Measurements from ENCODE around the gene TEX12.
A peak's percentile ranks its signal among the peaks of the same experiment; 100 is the strongest.

The TEX12 gene, protein sequence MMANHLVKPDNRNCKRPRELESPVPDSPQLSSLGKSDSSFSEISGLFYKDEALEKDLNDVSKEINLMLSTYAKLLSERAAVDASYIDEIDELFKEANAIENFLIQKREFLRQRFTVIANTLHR

DNA sequence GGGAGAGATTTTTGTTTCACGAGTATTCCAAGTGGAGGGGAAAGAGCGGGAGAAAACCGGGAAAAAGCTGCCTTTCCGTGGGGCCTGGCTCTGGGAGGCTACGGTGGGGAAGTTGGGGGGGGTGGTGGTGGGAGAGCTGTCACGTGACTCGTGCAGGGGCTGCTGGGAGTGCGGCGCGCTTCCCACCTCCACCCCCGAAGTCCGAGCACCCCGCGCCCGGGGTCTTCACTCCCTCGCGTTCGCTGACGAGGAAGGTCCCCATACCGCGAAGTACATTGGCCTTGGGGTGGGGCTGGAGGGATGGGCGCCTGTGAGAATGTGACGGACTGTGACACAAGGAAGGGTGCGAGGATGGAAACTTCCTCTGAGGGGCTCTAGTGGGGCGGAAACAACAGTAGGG is at the start of gene TEX12:
TEX12 (plus strand) TSS at position 228 of the 400 bp plus-strand sequence. CDS start 1,897 bp downstream, outside the sequence.
- DNase-seq (ENCODE audit: low read depth in 2 of 2) = no peak
- TF ChIP-seq, protein P1, sequence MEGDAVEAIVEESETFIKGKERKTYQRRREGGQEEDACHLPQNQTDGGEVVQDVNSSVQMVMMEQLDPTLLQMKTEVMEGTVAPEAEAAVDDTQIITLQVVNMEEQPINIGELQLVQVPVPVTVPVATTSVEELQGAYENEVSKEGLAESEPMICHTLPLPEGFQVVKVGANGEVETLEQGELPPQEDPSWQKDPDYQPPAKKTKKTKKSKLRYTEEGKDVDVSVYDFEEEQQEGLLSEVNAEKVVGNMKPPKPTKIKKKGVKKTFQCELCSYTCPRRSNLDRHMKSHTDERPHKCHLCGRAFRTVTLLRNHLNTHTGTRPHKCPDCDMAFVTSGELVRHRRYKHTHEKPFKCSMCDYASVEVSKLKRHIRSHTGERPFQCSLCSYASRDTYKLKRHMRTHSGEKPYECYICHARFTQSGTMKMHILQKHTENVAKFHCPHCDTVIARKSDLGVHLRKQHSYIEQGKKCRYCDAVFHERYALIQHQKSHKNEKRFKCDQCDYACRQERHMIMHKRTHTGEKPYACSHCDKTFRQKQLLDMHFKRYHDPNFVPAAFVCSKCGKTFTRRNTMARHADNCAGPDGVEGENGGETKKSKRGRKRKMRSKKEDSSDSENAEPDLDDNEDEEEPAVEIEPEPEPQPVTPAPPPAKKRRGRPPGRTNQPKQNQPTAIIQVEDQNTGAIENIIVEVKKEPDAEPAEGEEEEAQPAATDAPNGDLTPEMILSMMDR (IDR thresholded peaks at IDR 0.05; ENCODE audit: low read depth, low read length) = no peak

DNA sequence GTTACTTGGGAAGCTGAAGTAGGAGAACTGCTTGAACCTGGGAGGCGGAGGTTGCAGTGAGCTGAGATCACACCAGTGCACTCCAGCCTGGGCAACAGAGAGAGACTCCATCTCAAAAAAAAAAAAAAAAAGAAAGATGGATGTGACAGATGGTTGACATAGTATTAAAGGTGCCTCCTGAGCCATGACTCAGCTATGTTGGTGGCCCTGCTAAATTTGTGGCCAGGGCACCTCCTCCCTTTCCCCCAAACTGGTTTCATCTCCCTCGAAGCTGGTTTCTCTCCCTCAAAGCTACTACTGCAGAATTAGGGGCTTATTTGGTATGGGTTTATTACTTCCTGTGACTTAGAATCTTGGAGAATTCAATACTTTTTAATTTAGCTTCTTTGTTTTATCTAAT is 49.0 kb upstream of the TEX12 start:
- no peak overlapping the region for H3K4me3 ChIP-seq (replicated peaks in 1 of 2; ENCODE audit: low read depth in 2 of 2, low read length in 2 of 2)
- no peak for DNase-seq (ENCODE audit: low read depth in 2 of 2)
- TF ChIP-seq, protein P1 (IDR thresholded peaks at IDR 0.05; ENCODE audit: low read depth, low read length) = no peak

More for the DNA sequence above, at the start of gene TEX12:
- no peak within 1 kb of the TSS for H3K4me3 ChIP-seq (replicated peaks in 1 of 2; ENCODE audit: low read depth in 2 of 2, low read length in 2 of 2)

DNA sequence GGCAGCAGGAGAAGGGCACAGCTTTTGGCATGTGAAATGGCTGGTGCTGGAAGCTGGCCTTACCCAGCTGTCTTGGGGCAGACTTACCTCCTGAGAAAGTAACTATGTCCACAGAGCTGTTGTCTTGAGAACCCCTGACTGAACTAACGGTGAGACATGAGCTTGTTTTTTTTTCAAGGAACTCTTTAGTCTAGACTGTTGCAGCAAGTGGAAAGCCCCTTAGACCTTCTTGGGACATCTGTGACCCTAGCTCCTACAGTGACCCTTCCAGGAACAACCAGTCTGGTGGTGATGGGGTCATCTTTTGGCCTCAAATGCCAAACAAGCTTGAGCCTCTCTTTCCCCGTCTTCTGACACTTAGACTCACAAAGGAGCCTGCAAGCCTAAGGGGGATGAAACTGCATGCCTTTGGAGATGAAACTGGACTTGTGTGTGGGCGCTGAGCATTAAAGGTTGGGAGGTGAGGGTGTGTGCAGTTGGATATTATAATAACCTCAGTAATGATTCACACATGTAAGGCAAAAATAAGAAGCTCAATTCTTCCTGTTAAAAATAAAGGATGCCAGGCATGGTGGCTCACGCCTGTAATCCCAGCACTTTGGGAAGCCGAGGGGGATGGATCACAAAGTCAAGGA is 45.1 kb upstream of the TEX12 start:
- no peak for DNase-seq (ENCODE audit: low read depth in 2 of 2)
- no peak overlapping the region for H3K4me3 ChIP-seq (replicated peaks in 1 of 2; ENCODE audit: low read depth in 2 of 2, low read length in 2 of 2)
- TF ChIP-seq, protein P1 (IDR thresholded peaks at IDR 0.05; ENCODE audit: low read depth, low read length) = no peak

DNA sequence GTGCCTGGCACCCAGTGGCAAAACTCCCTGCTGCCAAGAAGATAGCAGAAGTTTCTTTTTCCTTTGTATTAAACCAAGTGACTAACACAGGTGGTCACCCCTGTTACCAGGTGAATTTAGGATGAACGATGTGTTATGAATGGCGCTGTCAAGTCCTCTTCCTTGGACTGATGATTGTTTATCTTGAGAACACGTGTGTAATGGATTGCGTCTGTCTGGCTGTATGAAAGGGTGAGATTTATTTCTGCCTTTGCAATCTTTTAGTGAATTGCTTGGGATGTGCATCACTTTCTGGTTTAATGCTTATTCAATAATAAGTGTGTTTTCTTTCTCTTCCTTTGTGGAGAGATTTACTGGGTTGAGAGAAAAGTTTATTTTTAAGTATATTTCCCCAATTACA is 44.0 kb upstream of the TEX12 start:
- no peak for DNase-seq (ENCODE audit: low read depth in 2 of 2)

DNA sequence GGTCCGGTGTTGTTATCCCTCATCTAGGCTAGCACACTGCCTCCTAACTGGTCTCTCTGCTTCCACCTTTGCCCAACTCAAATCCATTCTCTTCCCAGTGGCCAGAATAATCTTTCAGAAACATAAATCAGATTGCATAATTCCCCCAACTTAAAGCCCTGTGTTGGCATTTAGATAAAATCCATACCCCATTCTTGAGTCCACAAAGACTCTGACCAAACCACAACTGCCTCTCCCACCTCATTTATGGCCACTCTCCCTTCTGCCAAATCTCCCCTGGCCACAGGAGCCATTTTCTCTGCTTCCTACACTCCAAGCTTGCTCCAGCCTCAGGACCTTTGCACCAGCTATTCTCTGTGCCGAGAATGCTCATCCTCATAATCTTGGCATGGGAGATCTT is 40.1 kb upstream of the TEX12 start:
- TF ChIP-seq, protein P1 (IDR thresholded peaks at IDR 0.05; ENCODE audit: low read depth, low read length) = no peak
- no peak for DNase-seq (ENCODE audit: low read depth in 2 of 2)
- H3K4me3 ChIP-seq (replicated peaks in 1 of 2; ENCODE audit: low read depth in 2 of 2, low read length in 2 of 2) = no peak overlapping the region

More for the DNA sequence above, 44.0 kb upstream of the TEX12 start:
- no peak overlapping the region for H3K4me3 ChIP-seq (replicated peaks in 1 of 2; ENCODE audit: low read depth in 2 of 2, low read length in 2 of 2)
- TF ChIP-seq, protein P1 (IDR thresholded peaks at IDR 0.05; ENCODE audit: low read depth, low read length) = no peak

DNA sequence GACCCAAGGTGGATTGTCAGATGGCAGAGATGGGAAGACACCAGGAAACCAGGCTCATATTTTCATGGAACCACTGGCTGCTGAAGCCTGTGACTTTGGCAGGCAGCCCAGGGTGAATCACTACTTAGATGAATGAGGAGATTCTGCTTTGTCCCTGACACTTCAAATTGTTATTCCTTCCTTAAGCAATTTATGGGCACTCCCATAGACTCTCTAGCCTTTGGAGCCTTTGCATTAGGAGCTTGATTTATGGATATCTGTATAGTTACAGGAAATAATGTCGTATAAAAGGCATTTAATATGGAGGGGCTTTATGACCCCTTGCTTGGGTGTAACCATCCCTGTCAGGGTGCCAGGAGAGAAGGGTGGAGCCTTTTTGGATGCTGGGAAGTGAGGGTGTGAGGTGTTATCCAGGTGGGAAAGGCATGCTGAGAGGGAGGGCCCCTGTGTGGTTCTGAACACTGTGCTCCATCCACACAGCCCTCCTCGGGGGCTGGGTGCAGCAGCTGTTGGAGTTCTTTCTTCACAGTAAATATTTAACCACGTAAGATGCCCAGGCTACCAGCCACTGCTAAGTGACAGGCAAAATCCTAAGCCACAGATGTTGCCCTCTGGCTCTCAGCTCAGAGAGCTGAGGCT is 38.6 kb upstream of the TEX12 start:
- peak; percentile 55 to 80 for DNase-seq (ENCODE audit: low read depth in 2 of 2)
- TF ChIP-seq, protein P1 (IDR thresholded peaks at IDR 0.05; ENCODE audit: low read depth, low read length) = no peak
- H3K4me3 ChIP-seq (replicated peaks in 1 of 2; ENCODE audit: low read depth in 2 of 2, low read length in 2 of 2) = no peak overlapping the region
